Peyer's patch (tissue), 4 donors: ENCODE data around the gene HCFC1R1.

Experiments
- CTCF ChIP-seq, 6 experiments: fragments of 450-650 bp in 4 of 6; fragments of 200-600 bp in 2 of 6; sonication (generic) in 1 of 6; IDR thresholded peaks; one replicate each; pipeline ENCODE4 v1.5.1; 2017 to 2019; ENCODE audit warnings: antibody characterized with exemption in 6 of 6, mild to moderate bottlenecking in 3 of 6, moderate library complexity in 1 of 6
- POLR2A ChIP-seq, 2 donors: fragments of 450-650 bp; IDR thresholded peaks; one replicate each; pipeline ENCODE4 v1.5.1; 2017; ENCODE audit warnings: antibody characterized with exemption in 2 of 2, mild to moderate bottlenecking in 2 of 2, moderate library complexity in 2 of 2

GRCh38 chr16:3021449-3022207 is 2.1 kb downstream of the HCFC1R1 start:
- TF ChIP-seq CTCF (IDR thresholded peaks at IDR 0.05) (peak in 5 of 6 experiments; percentile 18 to 50 (median 36)), POLR2A (IDR thresholded peaks at IDR 0.05) (no peak)
